K562 (cell line): Measurements from ENCODE around the gene EPS8L1. TPM values are rescaled to one million over a fixed set of nuclear protein-coding genes. Genes with fewer than 3 reads are reported as not detected.
A peak's percentile ranks its signal among the peaks of the same experiment; 100 is the strongest.

Source experiments
- ESRRA ChIP-seq: fragments of 450-650 bp; IDR thresholded peaks from 2 replicates; pipeline ENCODE4 v1.6.1; 2014; ENCODE audit warnings: low read depth, mild to moderate bottlenecking, moderate library complexity, borderline replicate concordance
- MEIS2 ChIP-seq: fragments of 450-650 bp; IDR thresholded peaks from 2 replicates; pipeline ENCODE4 v1.6.1; 2014; ENCODE audit warnings: mild to moderate bottlenecking; ENCODE audit not compliant: partially characterized antibody
- PHB ChIP-seq: fragments of 250-450 bp; sonication (Bioruptor Pico); IDR thresholded peaks from 2 replicates; pipeline ENCODE4 v1.5.0; 2021
- POLR2G ChIP-seq: fragments of 200-400 bp; formaldehyde crosslinking; IDR thresholded peaks from 2 replicates; pipeline ENCODE4 v1.6.1; 2017; ENCODE audit warnings: low read depth, mild to moderate bottlenecking, antibody characterized with exemption, low read length, moderate library complexity
- SP2 ChIP-seq: IDR thresholded peaks from 2 replicates; pipeline ENCODE4 v1.6.1; 2011; ENCODE audit warnings: mild to moderate bottlenecking, low read depth, low read length, moderate library complexity; ENCODE audit not compliant: poor library complexity, severe bottlenecking; ENCODE audit errors: extremely low read depth
- SREBF2 ChIP-seq: sonication (generic); formaldehyde crosslinking; IDR thresholded peaks from 2 replicates; pipeline ENCODE4 v1.4.0; 2020; ENCODE audit warnings: mild to moderate bottlenecking, missing genetic modification reagents
- ZNF586 ChIP-seq: fragments of 450-650 bp; formaldehyde crosslinking; conservative IDR thresholded peaks from 2 replicates; pipeline ENCODE4 v1.4.0; 2020; ENCODE audit warnings: mild to moderate bottlenecking, moderate library complexity
- polyA plus RNA-seq, 8 experiments: library from polyadenylated mRNA; depleted of rRNA in 4 of 8; stranded (reverse) in 5 of 8; unstranded in 3 of 8; fragments of >200 nt; fragmentation: Nextera tagmentation in 2 of 8; fragmentation: Illumina TruSeq in 1 of 8; extraction: Ambion mirVana in 2 of 8; extraction: Trizol in 1 of 8; gene quantifications; 2 replicates each; pipeline versions ENCODE4 v1.2.1 to v1.2.3, GENCODE V29; 2011 to 2014; ENCODE audit warnings: inconsistent platforms in 1 of 8, missing spikeins in 1 of 8
- total RNA-seq, 7 experiments: library from RNA; depleted of rRNA in 6 of 7; stranded (reverse); fragments of >200 nt in 6 of 7; fragmentation: Illumina TruSeq in 2 of 7; extraction: Trizol in 2 of 7; gene quantifications; 2 replicates each; pipeline versions ENCODE4 v1.2.1 to v1.2.3, GENCODE V29; 2011 to 2021; ENCODE audit warnings: low replicate concordance in 1 of 7
- TF ChIP-seq, protein P1 (sequence below), 2 experiments: IDR thresholded peaks in 1 of 2; conservative IDR thresholded peaks in 1 of 2; 2 replicates each; pipeline ENCODE4 v1.6.1; 2016; ENCODE audit warnings: low read depth in 2 of 2, mild to moderate bottlenecking in 1 of 2, missing compliant biosample characterization in 1 of 2, missing genetic modification characterization in 1 of 2, moderate library complexity in 1 of 2
- TF ChIP-seq, protein P2 (sequence below), 2 experiments: IDR thresholded peaks; 2 replicates each; pipeline ENCODE4 v1.6.1; 2011; ENCODE audit warnings: borderline replicate concordance in 1 of 2, control low read depth in 1 of 2, low read depth in 1 of 2, low read length in 1 of 2, mild to moderate bottlenecking in 1 of 2, mixed read lengths in 1 of 2, moderate library complexity in 1 of 2; ENCODE audit not compliant: insufficient read depth in 1 of 2, insufficient read length in 1 of 2, poor library complexity in 1 of 2, severe bottlenecking in 1 of 2; ENCODE audit errors: extremely low read depth in 1 of 2
- TF ChIP-seq, protein P3 (sequence below): sonication (generic); formaldehyde crosslinking; IDR thresholded peaks from 2 replicates; pipeline ENCODE4 v1.8.1; 2023; ENCODE audit warnings: mild to moderate bottlenecking, missing genetic modification reagents
- TF ChIP-seq, protein P4 (sequence below): fragments of 150-350 bp; conservative IDR thresholded peaks from 2 replicates; pipeline ENCODE4 v1.6.1; 2014; ENCODE audit warnings: low read length
- TF ChIP-seq, protein P5 (sequence below): fragments of 250-450 bp; sonication (Bioruptor Pico); IDR thresholded peaks from 2 replicates; pipeline ENCODE4 v1.4.0; 2020; ENCODE audit warnings: mild to moderate bottlenecking, moderate library complexity

The EPS8L1 gene
- total and polyA plus RNA-seq, 9 of the 15 experiments (the other 6 are each of a cell fraction or from before 2014, with no cell fraction given) = 0.35 to 22.1 (median 11.9) TPM

DNA sequence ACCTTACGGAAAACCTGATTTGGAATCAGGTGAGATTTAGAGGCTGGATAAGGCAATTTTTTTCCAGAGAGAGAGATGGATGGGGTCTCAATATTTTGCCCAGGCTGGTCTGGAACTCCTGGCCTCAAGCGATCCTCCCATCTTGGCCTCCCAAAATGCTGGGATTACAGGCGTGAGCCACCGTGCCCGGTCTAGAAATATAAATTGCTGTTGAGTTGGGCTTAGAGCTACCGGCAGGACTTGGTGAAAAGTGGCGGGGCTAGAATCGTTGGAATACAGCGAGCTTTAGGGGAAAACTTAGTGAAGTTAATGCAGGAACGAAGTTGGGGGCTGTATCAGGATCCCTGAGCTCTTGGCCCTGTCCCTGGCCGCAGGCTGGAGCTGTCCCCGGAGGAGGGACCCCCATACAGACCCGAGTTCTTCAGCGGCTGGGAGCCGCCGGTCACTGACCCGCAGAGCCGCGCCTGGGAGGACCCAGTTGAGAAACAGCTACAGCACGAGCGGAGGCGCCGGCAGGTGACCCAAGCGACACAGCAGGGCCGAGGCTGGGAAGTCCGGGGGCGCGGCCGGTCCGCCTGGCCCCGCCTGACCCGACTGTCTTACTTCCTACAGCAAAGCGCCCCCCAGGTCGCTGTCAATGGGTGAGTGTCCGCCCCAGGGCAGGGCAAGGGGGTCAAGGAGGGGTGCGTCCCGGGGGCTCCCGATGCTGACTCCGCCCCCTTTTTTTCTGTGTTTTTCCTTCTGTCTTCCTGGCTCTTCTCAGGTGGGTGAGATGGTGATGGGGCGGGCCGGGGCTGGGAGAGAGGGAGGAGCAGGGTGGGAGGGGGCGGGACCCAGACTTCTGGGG, 7.6 kb downstream of the EPS8L1 start (continued):
- TF ChIP-seq MEIS2 = no peak
- TF ChIP-seq, protein P1, sequence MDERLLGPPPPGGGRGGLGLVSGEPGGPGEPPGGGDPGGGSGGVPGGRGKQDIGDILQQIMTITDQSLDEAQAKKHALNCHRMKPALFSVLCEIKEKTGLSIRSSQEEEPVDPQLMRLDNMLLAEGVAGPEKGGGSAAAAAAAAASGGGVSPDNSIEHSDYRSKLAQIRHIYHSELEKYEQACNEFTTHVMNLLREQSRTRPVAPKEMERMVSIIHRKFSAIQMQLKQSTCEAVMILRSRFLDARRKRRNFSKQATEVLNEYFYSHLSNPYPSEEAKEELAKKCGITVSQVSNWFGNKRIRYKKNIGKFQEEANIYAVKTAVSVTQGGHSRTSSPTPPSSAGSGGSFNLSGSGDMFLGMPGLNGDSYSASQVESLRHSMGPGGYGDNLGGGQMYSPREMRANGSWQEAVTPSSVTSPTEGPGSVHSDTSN (CRISPR knock-in tag; IDR thresholded peaks at IDR 0.05; ENCODE audit: low read depth) = no peak
- TF ChIP-seq, protein P1 (tag; conservative IDR thresholded peaks at IDR 0.05; ENCODE audit: low read depth) = no peak
- TF ChIP-seq, protein P2, sequence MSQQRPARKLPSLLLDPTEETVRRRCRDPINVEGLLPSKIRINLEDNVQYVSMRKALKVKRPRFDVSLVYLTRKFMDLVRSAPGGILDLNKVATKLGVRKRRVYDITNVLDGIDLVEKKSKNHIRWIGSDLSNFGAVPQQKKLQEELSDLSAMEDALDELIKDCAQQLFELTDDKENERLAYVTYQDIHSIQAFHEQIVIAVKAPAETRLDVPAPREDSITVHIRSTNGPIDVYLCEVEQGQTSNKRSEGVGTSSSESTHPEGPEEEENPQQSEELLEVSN (IDR thresholded peaks at IDR 0.05; ENCODE audit: borderline replicate concordance in 1 of 2, extremely low read depth in 1 of 2, insufficient read depth in 1 of 2, insufficient read length in 1 of 2, low read depth in 1 of 2, low read length in 1 of 2, poor library complexity in 1 of 2, severe bottlenecking in 1 of 2) = peak in 1 of 2 experiments; percentile 18
- TF ChIP-seq, protein P3, sequence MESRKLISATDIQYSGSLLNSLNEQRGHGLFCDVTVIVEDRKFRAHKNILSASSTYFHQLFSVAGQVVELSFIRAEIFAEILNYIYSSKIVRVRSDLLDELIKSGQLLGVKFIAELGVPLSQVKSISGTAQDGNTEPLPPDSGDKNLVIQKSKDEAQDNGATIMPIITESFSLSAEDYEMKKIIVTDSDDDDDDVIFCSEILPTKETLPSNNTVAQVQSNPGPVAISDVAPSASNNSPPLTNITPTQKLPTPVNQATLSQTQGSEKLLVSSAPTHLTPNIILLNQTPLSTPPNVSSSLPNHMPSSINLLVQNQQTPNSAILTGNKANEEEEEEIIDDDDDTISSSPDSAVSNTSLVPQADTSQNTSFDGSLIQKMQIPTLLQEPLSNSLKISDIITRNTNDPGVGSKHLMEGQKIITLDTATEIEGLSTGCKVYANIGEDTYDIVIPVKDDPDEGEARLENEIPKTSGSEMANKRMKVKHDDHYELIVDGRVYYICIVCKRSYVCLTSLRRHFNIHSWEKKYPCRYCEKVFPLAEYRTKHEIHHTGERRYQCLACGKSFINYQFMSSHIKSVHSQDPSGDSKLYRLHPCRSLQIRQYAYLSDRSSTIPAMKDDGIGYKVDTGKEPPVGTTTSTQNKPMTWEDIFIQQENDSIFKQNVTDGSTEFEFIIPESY = peak; percentile 49; the same call in 1 of the 2 replicates
- no peak for TF ChIP-seq ZNF586 (CRISPR knock-in tag)
- TF ChIP-seq POLR2G = peak; percentile 63
- TF ChIP-seq, protein P4, sequence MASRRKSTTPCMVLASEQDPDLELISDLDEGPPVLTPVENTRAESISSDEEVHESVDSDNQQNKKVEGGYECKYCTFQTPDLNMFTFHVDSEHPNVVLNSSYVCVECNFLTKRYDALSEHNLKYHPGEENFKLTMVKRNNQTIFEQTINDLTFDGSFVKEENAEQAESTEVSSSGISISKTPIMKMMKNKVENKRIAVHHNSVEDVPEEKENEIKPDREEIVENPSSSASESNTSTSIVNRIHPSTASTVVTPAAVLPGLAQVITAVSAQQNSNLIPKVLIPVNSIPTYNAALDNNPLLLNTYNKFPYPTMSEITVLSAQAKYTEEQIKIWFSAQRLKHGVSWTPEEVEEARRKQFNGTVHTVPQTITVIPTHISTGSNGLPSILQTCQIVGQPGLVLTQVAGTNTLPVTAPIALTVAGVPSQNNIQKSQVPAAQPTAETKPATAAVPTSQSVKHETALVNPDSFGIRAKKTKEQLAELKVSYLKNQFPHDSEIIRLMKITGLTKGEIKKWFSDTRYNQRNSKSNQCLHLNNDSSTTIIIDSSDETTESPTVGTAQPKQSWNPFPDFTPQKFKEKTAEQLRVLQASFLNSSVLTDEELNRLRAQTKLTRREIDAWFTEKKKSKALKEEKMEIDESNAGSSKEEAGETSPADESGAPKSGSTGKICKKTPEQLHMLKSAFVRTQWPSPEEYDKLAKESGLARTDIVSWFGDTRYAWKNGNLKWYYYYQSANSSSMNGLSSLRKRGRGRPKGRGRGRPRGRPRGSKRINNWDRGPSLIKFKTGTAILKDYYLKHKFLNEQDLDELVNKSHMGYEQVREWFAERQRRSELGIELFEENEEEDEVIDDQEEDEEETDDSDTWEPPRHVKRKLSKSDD = no peak
- no peak for TF ChIP-seq SREBF2 (CRISPR knock-in tag)
- no peak for TF ChIP-seq ESRRA
- TF ChIP-seq SP2 = no peak
- TF ChIP-seq PHB (CRISPR knock-in tag) = no peak
- TF ChIP-seq, protein P5, sequence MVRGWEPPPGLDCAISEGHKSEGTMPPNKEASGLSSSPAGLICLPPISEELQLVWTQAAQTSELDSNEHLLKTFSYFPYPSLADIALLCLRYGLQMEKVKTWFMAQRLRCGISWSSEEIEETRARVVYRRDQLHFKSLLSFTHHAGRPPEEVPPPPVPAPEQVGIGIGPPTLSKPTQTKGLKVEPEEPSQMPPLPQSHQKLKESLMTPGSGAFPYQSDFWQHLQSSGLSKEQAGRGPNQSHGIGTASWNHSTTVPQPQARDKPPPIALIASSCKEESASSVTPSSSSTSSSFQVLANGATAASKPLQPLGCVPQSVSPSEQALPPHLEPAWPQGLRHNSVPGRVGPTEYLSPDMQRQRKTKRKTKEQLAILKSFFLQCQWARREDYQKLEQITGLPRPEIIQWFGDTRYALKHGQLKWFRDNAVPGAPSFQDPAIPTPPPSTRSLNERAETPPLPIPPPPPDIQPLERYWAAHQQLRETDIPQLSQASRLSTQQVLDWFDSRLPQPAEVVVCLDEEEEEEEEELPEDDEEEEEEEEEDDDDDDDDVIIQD (CRISPR knock-in tag) = no peak
- TF ChIP-seq, all 486 proteins: peak for 4
